H1 (cell line): ENCODE data around the gene CISH. TPM values are rescaled to one million over a fixed set of nuclear protein-coding genes. Genes with fewer than 3 reads are reported as not detected.

Experiments used
- MAFK ChIP-seq: IDR thresholded peaks from 2 replicates; pipeline ENCODE4 v1.6.1; 2012; ENCODE audit warnings: low read depth, mild to moderate bottlenecking, improper control_type of control experiment, low read length
- SIN3A ChIP-seq, 2 experiments: IDR thresholded peaks in 1 of 2; conservative IDR thresholded peaks in 1 of 2; 2 replicates each; pipeline ENCODE4 v1.6.1; 2011 to 2012; ENCODE audit warnings: low read length in 2 of 2, improper control_type of control experiment in 1 of 2, low read depth in 1 of 2, mild to moderate bottlenecking in 1 of 2
- TEAD4 ChIP-seq: IDR thresholded peaks from 2 replicates; pipeline ENCODE4 v1.6.1; 2012; ENCODE audit warnings: low read depth, low read length, inconsistent platforms, mixed read lengths
- polyA plus RNA-seq, 7 experiments: library from polyadenylated mRNA; depleted of rRNA in 3 of 7; stranded (reverse) in 5 of 7; unstranded in 2 of 7; fragments of >200 nt in 5 of 7; fragments of 200-250 nt in 2 of 7; gene quantifications; 1 replicate in 5 of 7; 2 replicates in 1 of 7; 4 replicates in 1 of 7; pipeline versions ENCODE4 v1.2.1 to v1.2.3, GENCODE V29; 2011 to 2013; ENCODE audit warnings: missing spikeins in 2 of 7, mixed read lengths in 2 of 7
- total RNA-seq: library from RNA; stranded (reverse); fragmentation: NEBNext Ultra II Directional; extraction: Animal tissue kit (Norgen Biotek cat#: 25700); gene quantifications from 2 replicates; pipeline ENCODE4 v1.2.1, GENCODE V29; 2021
- TF ChIP-seq, protein P1 (sequence below): IDR thresholded peaks from 2 replicates; pipeline ENCODE4 v1.6.1; 2011; ENCODE audit warnings: low read length, improper control_type of control experiment

Gene CISH
- total and polyA plus RNA-seq, 2 of the 8 experiments (the other 6 are each of a cell fraction or from before 2014, with no cell fraction given), result 1.9 to 2.2 TPM

GRCh38 chr3:50611464-50612233 lies at the start of gene CISH (continued):
- TF ChIP-seq SIN3A (conservative IDR thresholded peaks at IDR 0.05 in 1 of 2, IDR thresholded peaks at IDR 0.05 in 1 of 2; ENCODE audit: low read depth in 1 of 2, low read length in 2 of 2), result peak; percentile 49 to 63; a peak in 1 of 4 replicates
- TF ChIP-seq, protein P1, sequence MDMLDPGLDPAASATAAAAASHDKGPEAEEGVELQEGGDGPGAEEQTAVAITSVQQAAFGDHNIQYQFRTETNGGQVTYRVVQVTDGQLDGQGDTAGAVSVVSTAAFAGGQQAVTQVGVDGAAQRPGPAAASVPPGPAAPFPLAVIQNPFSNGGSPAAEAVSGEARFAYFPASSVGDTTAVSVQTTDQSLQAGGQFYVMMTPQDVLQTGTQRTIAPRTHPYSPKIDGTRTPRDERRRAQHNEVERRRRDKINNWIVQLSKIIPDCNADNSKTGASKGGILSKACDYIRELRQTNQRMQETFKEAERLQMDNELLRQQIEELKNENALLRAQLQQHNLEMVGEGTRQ, result no peak
- no peak for TF ChIP-seq TEAD4
- TF ChIP-seq MAFK, result no peak
- TF ChIP-seq, all 59 proteins: peak for 13
